ENCODE results near the gene METTL9. TPM values are rescaled to one million over a fixed set of nuclear protein-coding genes. Genes with fewer than 3 reads are reported as not detected.

Gene METTL9
- total RNA-seq, 1 donor from 2014 or later = 132 TPM

DNA sequence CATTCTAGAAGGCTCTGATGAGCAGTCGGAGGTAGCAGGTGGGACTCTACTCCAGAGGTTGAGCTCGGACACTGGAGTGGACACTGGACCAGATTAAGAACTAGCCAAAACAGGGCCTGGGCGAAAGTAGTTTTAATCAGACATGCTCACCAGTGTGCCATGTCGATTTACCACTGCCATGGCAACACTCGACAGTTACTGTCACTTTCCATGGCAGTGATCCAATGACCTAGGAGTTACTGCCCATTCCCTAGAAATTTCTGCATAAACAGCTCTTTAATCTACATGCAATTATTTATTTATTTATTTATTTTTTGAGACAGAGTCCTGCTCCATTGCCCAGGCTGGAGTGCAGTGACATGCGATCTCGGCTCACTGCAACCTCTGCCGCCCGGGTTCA, 7.2 kb upstream of the METTL9 start:
- TF ChIP-seq, protein P1, sequence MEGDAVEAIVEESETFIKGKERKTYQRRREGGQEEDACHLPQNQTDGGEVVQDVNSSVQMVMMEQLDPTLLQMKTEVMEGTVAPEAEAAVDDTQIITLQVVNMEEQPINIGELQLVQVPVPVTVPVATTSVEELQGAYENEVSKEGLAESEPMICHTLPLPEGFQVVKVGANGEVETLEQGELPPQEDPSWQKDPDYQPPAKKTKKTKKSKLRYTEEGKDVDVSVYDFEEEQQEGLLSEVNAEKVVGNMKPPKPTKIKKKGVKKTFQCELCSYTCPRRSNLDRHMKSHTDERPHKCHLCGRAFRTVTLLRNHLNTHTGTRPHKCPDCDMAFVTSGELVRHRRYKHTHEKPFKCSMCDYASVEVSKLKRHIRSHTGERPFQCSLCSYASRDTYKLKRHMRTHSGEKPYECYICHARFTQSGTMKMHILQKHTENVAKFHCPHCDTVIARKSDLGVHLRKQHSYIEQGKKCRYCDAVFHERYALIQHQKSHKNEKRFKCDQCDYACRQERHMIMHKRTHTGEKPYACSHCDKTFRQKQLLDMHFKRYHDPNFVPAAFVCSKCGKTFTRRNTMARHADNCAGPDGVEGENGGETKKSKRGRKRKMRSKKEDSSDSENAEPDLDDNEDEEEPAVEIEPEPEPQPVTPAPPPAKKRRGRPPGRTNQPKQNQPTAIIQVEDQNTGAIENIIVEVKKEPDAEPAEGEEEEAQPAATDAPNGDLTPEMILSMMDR (conservative IDR thresholded peaks at IDR 0.05) = no peak
- Mint-ChIP-seq H3K27me3 (peaks cover 6% of the 10 kb centered on the region), H3K27ac (no peak overlapping the region), H3K9me3 (no peaks in the 10 kb centered on the region), H3K4me3 (no peak overlapping the region), H3K4me1 (ENCODE audit: unreplicated experiment) (no peaks in the 10 kb centered on the region), H3K36me3 (no peaks in the 10 kb centered on the region)
- no peak for DNase-seq (ENCODE audit: extremely low spot score, unreplicated experiment)

DNA sequence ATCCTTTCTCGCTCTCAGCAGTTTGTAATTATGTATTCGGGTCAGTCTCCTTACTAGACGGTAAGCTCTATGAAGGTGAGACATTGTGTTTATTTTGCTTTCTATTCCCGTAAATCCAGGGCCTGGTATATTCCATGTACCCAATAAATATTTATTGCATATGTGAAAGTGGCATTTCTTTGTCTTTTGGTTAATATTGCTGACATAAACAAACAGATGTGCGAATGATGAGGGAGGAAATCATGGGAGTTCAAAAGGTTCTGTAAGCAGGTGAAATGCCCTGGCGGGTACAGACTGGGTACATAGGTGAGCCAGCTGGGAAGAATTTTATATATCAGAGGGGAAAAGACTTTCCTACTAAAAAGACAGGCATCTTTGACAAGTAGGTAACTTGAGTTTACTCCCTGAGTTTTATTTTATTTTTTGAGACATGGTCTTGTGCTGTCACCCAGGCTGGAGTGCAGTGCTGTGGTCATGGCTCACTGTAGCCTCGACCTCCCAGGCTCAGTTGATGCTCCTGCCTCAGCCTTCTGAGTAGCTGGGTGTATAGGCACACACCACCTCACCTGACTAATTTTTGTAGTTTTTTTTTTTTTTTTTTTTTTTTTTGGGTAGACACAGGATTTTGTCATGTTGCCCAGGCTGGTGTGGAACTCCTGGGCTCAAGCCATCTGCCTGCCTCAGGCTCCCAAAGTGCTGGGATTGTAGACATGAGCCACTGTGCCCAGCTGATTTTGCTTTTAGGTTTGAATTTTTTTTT, 5.7 kb upstream of the METTL9 start:
- H3K27ac Mint-ChIP-seq = no peak overlapping the region
- TF ChIP-seq, protein P1 (conservative IDR thresholded peaks at IDR 0.05) = no peak
- H3K9me3 Mint-ChIP-seq = no peaks in the 10 kb centered on the region
- no peak for DNase-seq (ENCODE audit: extremely low spot score, unreplicated experiment)
- no peaks in the 10 kb centered on the region for H3K36me3 Mint-ChIP-seq
- H3K4me3 Mint-ChIP-seq = no peak overlapping the region
- H3K27me3 Mint-ChIP-seq = peaks cover 8% of the 10 kb centered on the region
- peaks cover 5% of the 10 kb centered on the region for H3K4me1 Mint-ChIP-seq (ENCODE audit: unreplicated experiment)

GRCh38 chr16:21597561-21598030, 1.8 kb upstream of the METTL9 start:
- peak overlapping the region; percentile 69 for H3K4me3 Mint-ChIP-seq
- H3K27me3 Mint-ChIP-seq = peaks cover 9% of the 10 kb centered on the region
- peak overlapping the region; percentile 3 for H3K27ac Mint-ChIP-seq

DNA sequence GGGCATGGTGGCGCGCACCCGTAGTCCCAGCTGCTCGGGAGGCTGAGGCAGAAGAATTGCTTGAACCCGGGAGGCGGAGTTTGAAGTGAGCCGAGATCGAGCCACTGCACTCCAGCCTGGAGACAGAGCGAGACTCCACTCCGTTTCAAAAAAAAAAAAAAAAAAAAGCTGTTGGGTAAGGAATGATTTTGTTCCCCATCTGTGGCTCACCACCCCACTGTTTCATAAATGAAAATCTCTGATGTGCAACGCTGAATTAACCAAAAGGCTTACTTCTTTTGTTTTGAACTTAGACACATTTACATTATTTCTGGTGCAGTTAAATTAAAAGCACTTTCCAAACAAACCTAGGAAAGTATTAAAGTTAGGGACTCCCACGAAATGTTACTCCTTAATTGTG, 1.2 kb upstream of the METTL9 start:
- Mint-ChIP-seq H3K27me3 (peaks cover 9% of the 10 kb centered on the region), H3K4me3 (peak overlapping the region; percentile 94), H3K9me3 (no peaks in the 10 kb centered on the region), H3K4me1 (ENCODE audit: unreplicated experiment) (peaks cover 26% of the 10 kb centered on the region), H3K27ac (peak overlapping the region; percentile 96), H3K36me3 (no peaks in the 10 kb centered on the region)
- TF ChIP-seq, protein P1 (conservative IDR thresholded peaks at IDR 0.05) = no peak
- DNase-seq (ENCODE audit: extremely low spot score, unreplicated experiment) = no peak

More at GRCh38 chr16:21597561-21598030, 1.8 kb upstream of the METTL9 start:
- DNase-seq (ENCODE audit: extremely low spot score, unreplicated experiment) = no peak
- Mint-ChIP-seq H3K9me3 (no peaks in the 10 kb centered on the region), H3K4me1 (ENCODE audit: unreplicated experiment) (peaks cover 25% of the 10 kb centered on the region), H3K36me3 (no peaks in the 10 kb centered on the region)
- TF ChIP-seq, protein P1 (conservative IDR thresholded peaks at IDR 0.05) = no peak

- TF ChIP-seq, protein P1 (conservative IDR thresholded peaks at IDR 0.05) = no peak
- Mint-ChIP-seq H3K4me1 (ENCODE audit: unreplicated experiment) (peaks cover 31% of the 10 kb centered on the region), H3K4me3 (peak overlapping the region; percentile 94), H3K36me3 (no peaks in the 10 kb centered on the region), H3K27me3 (peaks cover 5% of the 10 kb centered on the region), H3K9me3 (no peaks in the 10 kb centered on the region), H3K27ac (peak overlapping the region; percentile 96)
- DNase-seq (ENCODE audit: extremely low spot score, unreplicated experiment) = no peak
These were observed 666 bp upstream of the METTL9 start for GRCh38 chr16:21598701-21599121.

Data from type B pancreatic cell (in vitro differentiated cells).